ENCODE results near the gene MARK2.

MARK2 gene

GRCh38 chr11:63917692-63918506, 79.0 kb downstream of the MARK2 start:
- DNase-seq (ENCODE audit: low read depth): no peak
- H3K4me3 ChIP-seq (ENCODE audit: low read length): peak overlapping the region; percentile 36
- TF ChIP-seq CTCF (conservative IDR thresholded peaks at IDR 0.05; ENCODE audit: low read depth, low read length): no peak

- DNase-seq (ENCODE audit: low read depth): no peak
- no peak for TF ChIP-seq CTCF (conservative IDR thresholded peaks at IDR 0.05; ENCODE audit: low read depth, low read length)
- H3K4me3 ChIP-seq (ENCODE audit: low read length): no peak overlapping the region
Measured at GRCh38 chr11:63918507-63919191, 79.7 kb downstream of the MARK2 start.

GRCh38 chr11:63919267-63920125, 80.6 kb downstream of the MARK2 start:
- TF ChIP-seq CTCF (conservative IDR thresholded peaks at IDR 0.05; ENCODE audit: low read depth, low read length): no peak
- DNase-seq (ENCODE audit: low read depth): no peak
- H3K4me3 ChIP-seq (ENCODE audit: low read length): peak overlapping the region; percentile 14

DNA sequence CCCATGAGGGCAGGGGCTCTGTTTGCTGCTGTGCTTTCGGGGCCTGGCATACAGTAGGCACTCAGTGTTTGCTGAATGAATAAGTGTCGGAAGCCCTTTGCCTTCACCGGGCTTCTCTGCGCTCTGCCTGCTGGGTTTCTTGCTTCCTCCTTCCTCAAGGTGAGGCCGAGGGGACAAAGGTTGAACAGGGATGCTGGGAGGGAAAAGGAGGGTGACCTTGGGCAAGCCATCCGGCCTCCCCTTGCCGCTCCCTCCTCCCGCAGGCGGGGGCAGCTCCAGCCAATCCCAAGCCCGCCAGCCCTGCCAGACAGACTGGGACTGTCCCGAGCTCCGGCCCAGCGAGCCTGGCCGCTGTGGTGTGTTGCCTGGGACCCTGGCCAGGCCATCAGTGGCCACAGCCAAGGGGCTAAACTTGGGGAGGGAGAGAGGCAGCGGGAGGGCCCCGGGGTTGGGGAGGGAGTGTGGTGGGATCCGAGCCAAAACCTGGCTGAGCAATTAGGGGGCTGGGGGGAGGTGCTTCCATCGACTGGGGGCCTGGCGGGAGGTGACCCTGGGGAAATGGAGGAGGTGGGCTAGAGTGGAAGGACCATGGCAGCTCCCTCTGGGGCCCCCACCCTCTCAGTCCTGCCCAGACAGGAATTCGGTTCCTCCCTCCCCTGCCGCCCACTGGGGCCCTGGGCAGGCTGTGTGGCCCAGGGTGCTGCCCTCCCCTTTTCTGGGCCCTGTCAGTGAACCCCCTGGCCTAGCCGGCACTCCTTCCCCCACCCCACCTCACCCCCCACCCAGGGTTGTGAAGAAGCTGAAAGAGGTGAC, 81.4 kb downstream of the MARK2 start:
- no peak overlapping the region for H3K4me3 ChIP-seq (ENCODE audit: low read length)
- no peak for DNase-seq (ENCODE audit: low read depth)
- TF ChIP-seq CTCF (conservative IDR thresholded peaks at IDR 0.05; ENCODE audit: low read depth, low read length): no peak

DNA sequence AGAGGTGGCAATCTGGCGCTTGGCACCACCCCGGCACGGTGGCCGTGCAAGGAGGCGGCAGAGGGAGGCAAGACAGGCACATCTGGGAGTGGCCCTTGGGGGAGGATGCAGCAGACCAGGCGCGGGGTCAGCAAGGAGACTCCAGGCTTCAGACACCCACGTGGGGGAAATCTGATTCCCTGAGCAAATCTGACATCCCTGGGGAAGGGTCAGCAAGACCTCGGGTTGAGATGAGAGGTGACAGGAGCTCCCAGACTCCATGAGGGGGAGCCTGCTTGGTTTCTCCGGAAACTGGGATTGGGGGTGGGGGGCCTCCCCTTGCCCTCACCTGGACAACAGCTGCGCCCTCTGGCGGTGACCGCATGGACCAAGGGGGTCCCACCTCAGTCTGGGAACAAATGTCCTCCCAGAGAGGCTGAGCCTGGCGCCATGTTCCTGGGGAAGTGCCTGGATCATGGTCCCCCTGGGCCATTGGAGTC, 82.1 kb downstream of the MARK2 start:
- DNase-seq (ENCODE audit: low read depth): no peak
- peak; percentile 71 for TF ChIP-seq CTCF (conservative IDR thresholded peaks at IDR 0.05; ENCODE audit: low read depth, low read length)
- no peak overlapping the region for H3K4me3 ChIP-seq (ENCODE audit: low read length)

DNA sequence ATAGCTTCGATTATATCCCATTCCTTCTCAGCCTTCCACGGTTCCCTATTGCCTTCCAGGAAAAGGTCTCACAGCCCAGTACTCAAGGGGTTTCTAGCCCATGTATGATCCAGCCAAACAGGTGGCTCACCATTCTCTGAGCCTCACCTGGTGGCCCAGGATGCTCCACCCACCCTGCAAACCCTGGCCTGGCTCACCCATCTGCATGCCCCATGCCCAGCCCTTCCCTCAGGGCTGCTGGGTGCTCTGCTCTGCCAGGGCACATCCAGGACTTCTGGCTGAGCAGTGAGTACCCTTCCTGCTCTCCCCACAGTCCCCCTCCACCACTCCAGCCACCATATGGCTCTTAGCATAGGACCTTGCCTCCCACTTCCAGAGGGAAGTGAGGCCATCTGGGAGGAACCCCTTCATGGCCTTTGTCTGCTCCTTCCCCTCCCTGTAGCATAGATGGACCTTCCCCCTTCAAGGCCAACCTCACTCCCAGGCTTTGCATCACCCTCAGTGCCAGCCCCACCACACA, 83.8 kb downstream of the MARK2 start:
- DNase-seq (ENCODE audit: low read depth): no peak
- no peak for TF ChIP-seq CTCF (conservative IDR thresholded peaks at IDR 0.05; ENCODE audit: low read depth, low read length)
- no peak overlapping the region for H3K4me3 ChIP-seq (ENCODE audit: low read length)

Measured in retinal pigment epithelial cell (primary cell).